ENCODE data around the gene RAB3C.

RAB3C gene

DNA sequence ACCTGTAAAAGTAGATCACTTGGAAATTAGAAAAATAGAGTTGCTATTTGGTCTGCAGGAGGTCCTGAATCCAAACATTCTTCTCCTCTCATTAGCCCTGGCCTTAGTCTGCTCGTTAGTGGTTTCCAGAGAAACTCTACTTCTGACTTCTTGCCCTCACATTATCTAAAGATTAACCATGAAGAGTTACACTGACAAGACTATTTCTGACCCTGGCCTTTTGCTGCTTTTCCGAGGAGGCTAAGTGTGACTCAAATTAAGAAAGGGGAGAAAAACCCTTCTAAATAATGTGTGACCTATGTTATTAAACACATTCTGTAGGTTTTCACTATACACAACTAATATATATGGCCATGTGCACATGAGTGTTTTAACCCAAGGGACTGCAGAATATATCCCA, 302.4 kb downstream of the RAB3C start:
- no peak for DNase-seq (ENCODE audit: low read depth)

DNA sequence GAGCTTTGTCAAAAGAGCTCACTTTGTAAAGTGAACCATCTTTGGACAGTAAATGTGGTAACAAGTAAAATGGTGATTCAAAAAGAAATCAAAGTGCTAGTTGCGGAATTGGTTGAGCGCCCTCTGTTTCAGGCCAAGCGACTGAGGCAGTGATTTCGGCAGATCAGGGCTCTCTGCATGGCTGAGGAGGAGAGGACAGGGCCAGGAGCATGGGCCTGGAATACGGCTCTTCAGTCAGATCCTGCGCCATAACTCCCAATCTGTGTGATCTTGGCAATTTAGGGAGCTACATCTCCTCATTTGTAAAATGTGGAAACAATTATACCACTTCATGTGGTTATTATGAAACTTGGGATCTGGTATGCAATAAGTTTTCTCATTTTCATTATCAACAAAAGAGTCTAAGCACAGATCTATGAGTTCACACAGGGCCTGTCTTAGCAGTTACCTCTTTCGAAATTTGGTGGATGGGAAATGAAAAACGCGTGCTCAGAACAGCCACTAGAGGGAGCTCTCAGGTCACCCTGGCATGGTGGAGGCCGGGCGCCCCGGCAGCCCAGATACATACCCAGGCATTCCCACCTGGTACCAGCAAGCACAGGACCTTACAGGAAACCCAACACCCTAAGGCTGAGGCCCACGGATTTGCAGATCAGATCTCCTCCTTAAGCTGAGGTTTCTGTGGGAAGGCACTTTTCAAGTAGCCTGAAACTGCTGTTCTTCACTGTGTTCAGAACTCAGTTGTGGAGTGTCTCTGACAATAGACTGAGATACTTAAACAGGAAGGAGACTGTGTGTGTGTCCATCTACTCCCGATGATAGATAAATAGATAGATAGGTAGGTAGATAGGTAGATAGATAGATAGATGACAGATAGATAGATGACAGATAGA, 303.7 kb downstream of the RAB3C start:
- DNase-seq (ENCODE audit: low read depth) = peak; percentile 11

DNA sequence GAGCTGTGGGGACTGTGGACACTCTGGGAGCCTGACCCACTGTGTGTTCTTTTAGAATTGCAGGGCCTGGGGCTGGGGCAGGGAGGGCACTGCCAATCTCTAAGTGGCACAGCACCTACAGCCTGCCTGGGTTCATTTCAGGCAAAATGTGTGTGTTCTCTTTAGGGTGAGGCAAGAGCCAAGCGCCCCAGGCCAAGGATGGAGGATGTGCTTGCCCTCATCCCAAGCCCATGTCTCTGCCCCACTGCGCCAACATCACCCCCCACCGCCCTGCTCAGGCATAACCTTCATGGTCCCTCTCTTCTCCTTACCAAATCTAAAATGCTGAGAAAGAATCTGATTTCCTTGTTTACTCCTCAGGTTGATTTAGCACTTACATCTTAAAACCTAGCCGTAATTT, 304.4 kb downstream of the RAB3C start:
- no peak for DNase-seq (ENCODE audit: low read depth)

DNA sequence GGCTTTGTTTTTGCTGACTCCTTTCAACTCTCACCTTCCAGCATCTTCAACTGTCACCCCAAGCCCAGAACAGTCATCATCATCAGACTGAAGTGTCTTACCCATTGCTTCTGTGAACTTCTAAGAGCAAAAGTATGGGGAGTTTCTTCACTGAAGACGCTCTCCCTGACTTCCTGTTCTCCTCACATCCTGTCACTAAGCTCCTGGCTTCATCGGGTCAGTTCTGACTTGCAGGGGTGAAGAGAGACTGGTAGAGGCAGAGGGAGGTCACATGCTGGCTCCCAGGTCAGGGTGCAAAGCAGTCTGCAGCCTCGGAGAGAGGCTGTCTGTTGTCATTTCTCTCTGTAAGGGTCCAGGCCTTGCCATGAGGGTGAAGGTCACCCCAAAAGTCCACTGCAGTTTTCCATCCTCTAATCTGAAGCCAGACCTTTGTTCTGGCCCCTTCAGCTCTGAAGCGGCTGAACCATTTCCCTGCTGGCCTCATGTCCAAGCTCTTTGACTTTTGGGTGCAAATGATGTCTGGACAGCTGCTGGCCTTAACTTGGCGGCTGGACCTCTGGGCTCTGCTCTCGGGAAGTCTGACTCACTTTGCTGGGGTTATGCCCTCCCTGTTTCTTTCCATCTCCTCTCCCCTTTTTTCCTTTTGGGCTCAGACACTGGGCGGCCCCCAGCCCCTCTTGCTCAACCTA, 305.0 kb downstream of the RAB3C start:
- DNase-seq (ENCODE audit: low read depth) = no peak

DNA sequence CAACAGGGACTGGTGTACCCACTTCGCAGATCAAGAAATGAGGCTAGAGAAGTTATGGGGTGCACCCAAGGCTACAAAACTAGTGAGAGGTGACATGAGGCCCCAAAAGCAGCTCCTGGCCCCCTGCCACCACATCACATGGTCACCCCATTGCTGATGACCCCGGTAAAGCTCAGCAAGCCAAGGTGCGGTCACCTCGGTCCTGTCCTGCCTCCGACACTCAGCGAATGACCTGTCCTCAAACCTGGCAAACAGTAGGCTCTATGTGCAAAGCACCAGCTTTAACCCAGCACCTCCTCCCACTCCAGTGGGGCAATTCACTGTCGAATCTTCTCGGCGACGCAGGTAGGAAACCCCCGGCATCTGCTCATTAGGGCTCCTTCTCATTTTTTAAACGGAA, 307.4 kb downstream of the RAB3C start:
- DNase-seq (ENCODE audit: low read depth) = no peak

DNA sequence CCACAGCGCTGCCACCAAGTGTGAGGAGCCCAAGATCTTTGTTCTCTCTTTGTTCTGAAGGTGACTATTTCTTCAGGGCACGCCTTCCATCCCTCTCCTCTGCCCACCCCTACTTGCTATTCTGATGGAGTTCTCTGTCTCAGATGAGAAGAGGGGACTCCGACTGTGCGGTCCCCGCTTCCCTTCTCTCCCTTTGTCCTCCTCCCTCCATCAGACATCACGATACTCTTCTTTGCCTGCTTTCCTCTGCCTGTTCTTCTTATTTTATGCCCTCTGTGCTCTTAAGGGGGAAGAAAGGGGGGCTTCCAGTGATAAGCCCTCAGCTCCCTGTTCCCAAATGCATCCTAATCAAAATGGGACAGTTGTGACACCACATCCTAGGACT, 307.8 kb downstream of the RAB3C start:
- no peak for DNase-seq (ENCODE audit: low read depth)

DNA sequence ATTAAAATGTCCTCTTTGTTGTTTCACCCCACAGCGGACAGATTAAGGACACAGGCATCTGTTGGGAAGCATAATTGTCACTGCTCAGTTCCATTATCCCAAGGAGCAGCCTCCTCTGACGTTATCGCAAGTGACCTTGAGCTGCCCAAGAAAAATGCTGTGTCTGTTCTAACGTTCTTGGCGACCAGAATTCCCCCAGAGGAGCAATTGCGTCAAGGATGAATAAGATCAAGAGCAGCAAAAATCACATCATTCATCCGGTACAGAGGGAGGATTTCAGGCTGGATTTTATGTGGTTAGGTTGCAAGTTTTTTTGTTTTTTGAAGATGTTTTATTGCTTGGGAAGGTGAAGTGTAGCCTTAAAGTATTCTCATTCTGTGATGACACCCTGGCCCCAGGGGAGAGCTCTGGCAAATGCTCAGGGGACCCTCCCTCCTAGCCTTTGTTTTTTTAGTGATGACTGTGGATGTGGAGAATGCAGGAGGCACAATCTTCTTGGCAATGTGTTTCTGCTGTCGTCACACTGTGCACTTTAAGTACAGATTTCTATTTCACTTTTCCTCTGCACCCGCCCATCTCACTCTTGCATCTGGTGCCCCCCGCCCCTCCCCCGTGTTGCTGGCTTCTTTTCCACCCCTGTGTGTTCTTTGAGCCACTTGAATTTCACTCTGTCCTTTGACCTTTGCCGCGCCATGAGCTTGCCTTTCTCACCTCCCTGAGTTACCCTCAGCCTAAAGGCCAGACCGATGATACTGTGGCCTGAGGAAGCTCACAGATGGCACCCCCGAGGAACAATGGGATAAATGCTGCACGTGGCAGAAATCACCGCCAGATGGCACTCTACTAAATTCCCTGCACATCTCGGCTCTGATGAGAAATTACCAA, 308.5 kb downstream of the RAB3C start:
- peak; percentile 4 for DNase-seq (ENCODE audit: low read depth)

DNA sequence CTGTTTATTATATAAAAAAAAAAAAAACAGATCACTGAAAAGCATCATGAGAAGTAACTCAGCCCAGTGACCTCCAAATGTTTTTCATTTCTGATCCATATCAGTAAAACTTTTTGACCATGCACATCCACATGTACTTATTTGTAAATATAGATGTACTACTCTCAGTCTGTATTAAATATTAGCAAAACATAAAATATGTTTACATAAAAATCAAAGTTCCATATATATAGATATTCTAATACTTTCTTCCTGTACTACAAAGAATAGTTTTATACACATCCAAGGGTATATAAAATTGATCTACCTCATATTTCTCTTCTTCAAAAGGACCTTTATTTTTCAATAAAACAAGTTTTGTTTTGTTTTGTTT, 309.1 kb downstream of the RAB3C start:
- no peak for DNase-seq (ENCODE audit: low read depth)

DNA sequence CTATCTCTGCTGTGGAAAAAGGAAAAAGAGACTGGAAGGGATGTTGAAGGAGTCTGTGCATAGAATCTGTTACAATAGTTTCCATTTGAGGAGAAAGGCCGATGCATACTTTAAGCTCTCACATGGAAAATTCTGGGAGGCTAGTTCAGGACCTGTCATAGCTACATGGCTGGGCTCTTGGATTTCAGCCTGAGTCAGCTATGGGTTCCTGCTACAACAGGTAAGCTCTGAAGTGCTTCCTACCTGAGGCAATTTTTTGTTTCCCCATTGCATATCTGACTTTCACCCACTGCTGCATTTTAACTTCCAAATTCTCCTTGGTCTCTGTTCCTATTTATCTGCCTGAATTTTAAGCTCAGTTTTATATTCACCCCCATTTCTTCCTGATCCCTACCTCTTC, 310.7 kb downstream of the RAB3C start:
- DNase-seq (ENCODE audit: low read depth) = no peak

DNA sequence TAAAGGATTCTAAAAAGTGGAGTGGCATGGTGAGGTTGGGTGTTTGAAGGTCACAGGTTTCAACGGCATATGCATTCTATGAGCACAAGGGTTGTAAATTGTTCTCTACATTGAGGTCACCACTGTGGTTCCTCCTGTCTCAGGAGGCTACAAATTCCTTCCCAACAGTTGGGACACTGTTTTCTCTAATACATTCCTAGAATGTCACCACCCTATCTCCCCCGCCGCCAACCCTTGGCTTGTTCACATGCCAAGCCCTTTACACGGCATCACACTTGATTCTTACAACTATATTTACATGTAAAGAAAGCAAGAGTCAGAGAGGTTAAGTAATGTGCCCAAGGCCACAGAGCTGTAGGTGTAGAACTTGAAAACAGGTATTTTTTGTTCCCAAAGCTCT, 315.1 kb downstream of the RAB3C start:
- DNase-seq (ENCODE audit: low read depth) = no peak

DNA sequence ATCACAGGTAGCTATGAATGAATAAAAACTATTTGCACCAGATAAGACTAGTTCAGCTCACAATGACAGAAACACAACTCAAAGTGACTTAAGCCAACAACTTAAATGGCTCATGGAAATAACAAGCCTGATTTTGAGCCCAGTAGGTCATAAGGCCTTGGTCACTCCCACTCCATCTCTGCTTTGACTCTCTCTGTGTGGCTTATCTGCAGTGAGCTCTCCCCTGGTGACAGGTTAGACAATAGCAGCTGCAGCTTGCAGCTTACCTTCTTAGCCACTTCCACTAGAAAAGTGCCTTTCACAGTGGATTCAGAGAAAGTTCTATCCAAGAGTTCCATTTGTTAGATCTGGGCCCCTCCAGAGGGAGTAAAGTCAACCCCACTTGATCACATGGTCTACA, 315.7 kb downstream of the RAB3C start:
- DNase-seq (ENCODE audit: low read depth) = no peak

DNA sequence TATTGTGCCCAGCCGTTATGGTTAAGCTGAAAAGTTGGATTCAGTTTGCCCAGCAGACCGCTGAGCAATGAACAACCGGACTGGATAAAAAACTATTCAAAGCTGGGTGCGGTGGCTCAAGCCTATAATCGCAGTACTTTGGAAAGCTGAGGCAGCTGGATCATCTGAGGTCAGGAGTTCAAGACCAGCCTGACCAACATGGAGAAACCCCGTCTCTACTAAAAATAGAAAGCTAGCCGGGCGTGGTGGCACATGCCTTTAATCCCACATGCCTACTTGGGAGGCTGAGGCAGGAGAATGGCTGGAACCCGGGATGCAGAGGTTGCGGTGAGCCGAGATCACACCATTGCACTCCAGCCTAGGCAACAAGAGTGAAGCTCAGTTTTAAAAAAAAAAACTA, 318.4 kb downstream of the RAB3C start:
- no peak for DNase-seq (ENCODE audit: low read depth)

DNA sequence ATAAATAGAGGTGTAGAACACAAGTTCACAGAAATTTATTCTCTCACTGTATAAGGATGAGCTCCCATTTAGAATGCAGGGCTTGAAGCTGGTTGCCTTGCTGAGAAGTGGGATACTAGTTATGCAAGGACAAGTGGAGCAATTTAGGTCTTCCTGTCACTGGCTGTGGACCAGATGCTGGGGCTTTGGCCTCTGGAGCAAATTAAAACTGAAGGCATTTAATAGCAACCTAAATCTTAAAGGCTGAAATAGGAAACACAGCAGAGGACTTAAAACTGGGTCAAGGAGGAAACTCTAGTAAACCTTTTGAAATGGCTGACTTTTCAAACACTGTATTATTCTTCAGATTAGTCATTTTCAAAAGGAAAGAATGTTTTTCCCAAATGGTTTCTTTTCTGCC, 319.4 kb downstream of the RAB3C start:
- no peak for DNase-seq (ENCODE audit: low read depth)

DNA sequence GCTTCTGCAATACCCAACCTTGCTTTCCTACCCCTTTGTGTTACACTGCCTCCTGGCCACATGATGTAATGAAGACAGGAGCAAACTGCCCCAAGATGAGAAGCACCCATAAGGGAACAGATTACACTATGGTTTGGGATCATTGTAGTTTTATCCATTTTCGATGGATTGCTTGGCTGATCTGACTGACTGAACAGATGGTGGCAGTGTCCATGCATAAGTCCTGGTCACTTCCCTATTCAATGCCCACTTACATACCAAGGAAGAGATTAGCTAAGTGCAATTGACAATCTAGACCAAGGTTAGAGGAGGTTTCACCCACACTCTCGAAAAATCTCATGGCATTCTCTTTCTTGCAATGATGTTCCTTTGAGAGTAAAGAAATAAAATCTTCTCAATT, 319.9 kb downstream of the RAB3C start:
- DNase-seq (ENCODE audit: low read depth) = no peak

DNA sequence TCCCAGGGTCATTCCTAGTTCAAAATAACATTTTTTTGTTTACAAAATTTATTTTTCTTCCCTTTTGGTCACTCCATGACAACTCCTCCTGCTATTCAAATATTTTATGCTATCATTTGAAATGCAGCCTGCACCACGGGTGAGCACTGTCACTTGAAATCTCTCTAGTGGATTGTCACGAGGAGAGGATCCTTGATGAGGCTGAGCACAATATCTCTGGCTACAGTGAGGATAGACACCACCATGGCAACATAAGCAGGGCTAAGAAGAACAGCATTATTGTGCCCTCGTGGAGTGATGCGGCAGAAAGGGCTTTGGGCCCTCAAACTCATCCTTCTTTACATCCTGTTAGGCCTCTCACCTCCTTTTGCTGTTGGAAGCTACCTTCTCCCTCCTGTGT, 321.9 kb downstream of the RAB3C start:
- no peak for DNase-seq (ENCODE audit: low read depth)

DNA sequence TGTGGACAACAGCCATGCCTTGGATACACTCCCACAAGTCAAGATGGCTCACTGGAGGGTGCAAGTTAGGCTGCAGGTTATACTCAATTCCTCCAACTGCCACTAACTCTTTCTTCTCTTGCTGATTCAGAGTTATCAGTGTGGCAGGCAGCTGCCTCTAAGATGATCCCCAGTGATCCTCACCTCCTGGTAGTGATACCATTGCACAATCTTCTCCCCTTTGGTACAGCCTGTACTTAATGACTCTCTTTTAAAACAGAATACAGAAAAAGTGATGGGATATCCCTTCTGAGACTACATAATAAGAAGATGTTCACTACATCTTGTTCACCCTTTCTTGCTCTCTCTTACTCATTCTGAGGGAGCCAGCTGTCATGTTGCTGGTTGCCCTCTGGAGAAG, 323.1 kb downstream of the RAB3C start:
- no peak for DNase-seq (ENCODE audit: low read depth)
